ENCODE results near the gene GPR176. TPM values are rescaled to one million over a fixed set of nuclear protein-coding genes. Genes with fewer than 3 reads are reported as not detected.
A peak's percentile ranks its signal among the peaks of the same experiment; 100 is the strongest.

The GPR176 gene
- total RNA-seq, 1 donor = 173 TPM

GRCh38 chr15:39942753-39943150 is 22.7 kb upstream of the GPR176 start:
- no peak for DNase-seq (ENCODE audit: insufficient read length, low spot score, missing footprints)
- no peaks in the 10 kb centered on the region for H3K27me3 ChIP-seq (ENCODE audit: insufficient read depth, low read length)
- no peak overlapping the region for H2AFZ ChIP-seq (ENCODE audit: low read length)
- no peak overlapping the region for H3K4me3 ChIP-seq (ENCODE audit: insufficient read depth, low read length)
- H3K4me1 ChIP-seq (ENCODE audit: insufficient read depth, low read length) = peaks cover 41% of the 10 kb centered on the region
- peaks cover 1% of the 10 kb centered on the region for H3K9me3 ChIP-seq (ENCODE audit: low read depth, low read length)
- H3K4me2 ChIP-seq (ENCODE audit: insufficient read depth, low read length) = peak overlapping the region; percentile 47
- peaks cover 10% of the 10 kb centered on the region for H4K20me1 ChIP-seq (ENCODE audit: insufficient read depth, low read length)
- H3K79me2 ChIP-seq (ENCODE audit: insufficient read depth, low read length) = peaks cover 50% of the 10 kb centered on the region
- TF ChIP-seq, protein P1, sequence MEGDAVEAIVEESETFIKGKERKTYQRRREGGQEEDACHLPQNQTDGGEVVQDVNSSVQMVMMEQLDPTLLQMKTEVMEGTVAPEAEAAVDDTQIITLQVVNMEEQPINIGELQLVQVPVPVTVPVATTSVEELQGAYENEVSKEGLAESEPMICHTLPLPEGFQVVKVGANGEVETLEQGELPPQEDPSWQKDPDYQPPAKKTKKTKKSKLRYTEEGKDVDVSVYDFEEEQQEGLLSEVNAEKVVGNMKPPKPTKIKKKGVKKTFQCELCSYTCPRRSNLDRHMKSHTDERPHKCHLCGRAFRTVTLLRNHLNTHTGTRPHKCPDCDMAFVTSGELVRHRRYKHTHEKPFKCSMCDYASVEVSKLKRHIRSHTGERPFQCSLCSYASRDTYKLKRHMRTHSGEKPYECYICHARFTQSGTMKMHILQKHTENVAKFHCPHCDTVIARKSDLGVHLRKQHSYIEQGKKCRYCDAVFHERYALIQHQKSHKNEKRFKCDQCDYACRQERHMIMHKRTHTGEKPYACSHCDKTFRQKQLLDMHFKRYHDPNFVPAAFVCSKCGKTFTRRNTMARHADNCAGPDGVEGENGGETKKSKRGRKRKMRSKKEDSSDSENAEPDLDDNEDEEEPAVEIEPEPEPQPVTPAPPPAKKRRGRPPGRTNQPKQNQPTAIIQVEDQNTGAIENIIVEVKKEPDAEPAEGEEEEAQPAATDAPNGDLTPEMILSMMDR (IDR thresholded peaks at IDR 0.05; ENCODE audit: extremely low read depth, low read depth, low read length) = no peak
- peaks cover 63% of the 10 kb centered on the region for H3K36me3 ChIP-seq (ENCODE audit: insufficient read depth, low read length)
- H3K27ac ChIP-seq (ENCODE audit: low read depth, low read length) = no peak overlapping the region

DNA sequence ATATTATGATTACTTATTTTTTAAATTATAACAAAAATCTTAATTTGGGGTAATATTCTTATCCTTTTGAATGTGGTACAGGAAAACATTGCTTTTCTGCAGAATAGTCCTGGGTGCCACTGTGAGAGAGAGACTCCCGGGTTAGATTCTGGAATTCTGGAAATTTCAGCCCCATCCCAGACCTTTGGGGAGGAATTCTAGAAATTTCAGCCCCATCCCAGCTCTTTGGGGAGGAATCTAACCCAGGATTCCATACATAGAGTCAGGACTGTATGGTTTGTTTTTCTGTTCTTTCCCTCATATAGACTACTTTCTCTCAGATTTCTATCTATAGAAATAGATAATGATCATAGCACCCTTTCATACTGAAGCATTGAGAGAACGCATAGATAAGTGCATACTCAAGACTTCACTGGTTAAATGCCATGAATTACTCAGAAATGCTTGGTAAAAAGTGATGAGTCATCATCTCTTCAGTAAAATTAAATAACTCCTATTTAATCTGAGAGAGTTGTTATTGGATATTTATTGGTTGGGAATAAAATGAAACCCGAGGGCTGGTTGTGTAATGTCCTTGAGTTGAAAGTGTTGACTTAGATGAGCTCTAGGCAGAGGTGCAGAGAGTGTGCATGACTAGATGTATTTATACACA is 22.2 kb upstream of the GPR176 start:
- Histone ChIP-seq H3K79me2 (ENCODE audit: insufficient read depth, low read length) (peaks cover 51% of the 10 kb centered on the region), H3K27me3 (ENCODE audit: insufficient read depth, low read length) (no peaks in the 10 kb centered on the region), H3K4me2 (ENCODE audit: insufficient read depth, low read length) (peak overlapping the region; percentile 47), H3K27ac (ENCODE audit: low read depth, low read length) (peak overlapping the region; percentile 35), H3K36me3 (ENCODE audit: insufficient read depth, low read length) (peaks cover 58% of the 10 kb centered on the region), H3K9me3 (ENCODE audit: low read depth, low read length) (peaks cover 1% of the 10 kb centered on the region), H2AFZ (ENCODE audit: low read length) (no peak overlapping the region), H4K20me1 (ENCODE audit: insufficient read depth, low read length) (peaks cover 10% of the 10 kb centered on the region), H3K4me1 (ENCODE audit: insufficient read depth, low read length) (peaks cover 44% of the 10 kb centered on the region), H3K4me3 (ENCODE audit: insufficient read depth, low read length) (no peak overlapping the region)
- DNase-seq (ENCODE audit: insufficient read length, low spot score, missing footprints) = no peak
- TF ChIP-seq, protein P1 (IDR thresholded peaks at IDR 0.05; ENCODE audit: extremely low read depth, low read depth, low read length) = no peak

DNA sequence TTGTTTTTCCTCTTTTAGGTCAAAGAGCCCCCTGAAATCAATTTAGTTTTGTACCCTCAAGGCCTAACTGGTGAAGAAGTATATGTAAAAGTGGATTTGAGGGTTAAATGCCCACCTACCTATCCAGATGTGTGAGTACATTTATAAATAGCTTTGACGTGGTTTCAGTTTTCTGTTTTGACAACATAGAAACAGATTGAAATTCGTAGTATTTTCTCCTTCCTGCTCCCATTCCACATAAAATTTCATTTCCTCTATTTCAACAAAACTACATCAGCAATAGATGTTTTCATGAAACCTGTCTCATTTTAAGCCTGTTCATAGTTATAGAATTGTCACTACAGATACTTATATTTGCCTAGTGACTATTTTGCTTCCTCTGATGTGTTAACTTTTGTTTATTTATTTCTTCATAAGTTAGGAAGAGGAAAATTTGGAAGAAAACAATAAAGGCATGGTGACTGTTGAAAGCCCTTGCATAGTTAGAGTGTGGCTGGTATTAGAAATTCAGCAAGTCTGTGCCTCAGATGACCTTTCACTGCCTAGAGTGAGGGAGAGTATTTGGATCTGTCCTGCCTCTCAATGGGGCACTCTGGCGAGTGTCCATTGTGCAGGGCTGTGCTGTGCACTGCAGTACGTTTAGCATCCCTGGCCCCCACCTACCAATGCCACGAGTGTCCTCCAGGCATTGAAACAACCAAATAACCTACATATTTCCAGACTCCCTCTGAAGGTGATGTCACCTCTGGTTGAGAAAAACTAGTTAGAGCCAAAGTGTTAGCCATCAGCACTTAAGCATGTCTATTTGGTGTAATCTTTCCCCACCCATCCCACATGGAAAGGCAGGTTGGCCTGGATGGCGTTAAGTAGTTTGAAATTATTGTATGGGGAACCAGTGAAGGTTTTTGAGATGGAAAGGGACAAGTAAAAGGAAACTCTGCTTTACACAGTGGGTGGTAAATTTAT is 19.7 kb upstream of the GPR176 start:
- TF ChIP-seq, protein P1 (IDR thresholded peaks at IDR 0.05; ENCODE audit: extremely low read depth, low read depth, low read length) = no peak
- Histone ChIP-seq H3K79me2 (ENCODE audit: insufficient read depth, low read length) (peaks cover 67% of the 10 kb centered on the region), H3K4me3 (ENCODE audit: insufficient read depth, low read length) (no peak overlapping the region), H3K4me2 (ENCODE audit: insufficient read depth, low read length) (no peak overlapping the region), H3K4me1 (ENCODE audit: insufficient read depth, low read length) (peaks cover 55% of the 10 kb centered on the region), H4K20me1 (ENCODE audit: insufficient read depth, low read length) (peaks cover 10% of the 10 kb centered on the region), H3K27me3 (ENCODE audit: insufficient read depth, low read length) (no peaks in the 10 kb centered on the region), H2AFZ (ENCODE audit: low read length) (no peak overlapping the region), H3K27ac (ENCODE audit: low read depth, low read length) (peak overlapping the region; percentile 4), H3K36me3 (ENCODE audit: insufficient read depth, low read length) (peaks cover 35% of the 10 kb centered on the region), H3K9me3 (ENCODE audit: low read depth, low read length) (no peaks in the 10 kb centered on the region)
- no peak for DNase-seq (ENCODE audit: insufficient read length, low spot score, missing footprints)

GRCh38 chr15:39937696-39938095 is 17.6 kb upstream of the GPR176 start:
- Histone ChIP-seq H2AFZ (ENCODE audit: low read length) (no peak overlapping the region), H3K4me1 (ENCODE audit: insufficient read depth, low read length) (peaks cover 53% of the 10 kb centered on the region), H3K79me2 (ENCODE audit: insufficient read depth, low read length) (peaks cover 71% of the 10 kb centered on the region), H3K27me3 (ENCODE audit: insufficient read depth, low read length) (no peaks in the 10 kb centered on the region), H3K4me3 (ENCODE audit: insufficient read depth, low read length) (peak overlapping the region; percentile 0), H3K9me3 (ENCODE audit: low read depth, low read length) (no peaks in the 10 kb centered on the region), H3K36me3 (ENCODE audit: insufficient read depth, low read length) (peaks cover 19% of the 10 kb centered on the region), H3K27ac (ENCODE audit: low read depth, low read length) (peak overlapping the region; percentile 15), H3K4me2 (ENCODE audit: insufficient read depth, low read length) (peak overlapping the region; percentile 97), H4K20me1 (ENCODE audit: insufficient read depth, low read length) (peaks cover 9% of the 10 kb centered on the region)
- TF ChIP-seq, protein P1 (IDR thresholded peaks at IDR 0.05; ENCODE audit: extremely low read depth, low read depth, low read length) = no peak
- no peak for DNase-seq (ENCODE audit: insufficient read length, low spot score, missing footprints)
